MM.1S (cell line): ENCODE results near the gene HSPA2.

Source experiments
- DNase-seq: peaks from one replicate; pipeline ENCODE4 v3.0.0-alpha.2; 2015
- H2AFZ ChIP-seq: fragments of 300-600 bp; sonication (generic); 2 replicates; pipeline ENCODE4 v1.6.0; 2016; ENCODE audit warnings: antibody characterized with exemption, low read length
- H3F3A ChIP-seq: fragments of 300-600 bp; sonication (generic); 2 replicates; pipeline ENCODE4 v1.6.1; 2016; ENCODE audit warnings: mild to moderate bottlenecking, antibody characterized with exemption, low read length, moderate library complexity, mixed read lengths; ENCODE audit not compliant: insufficient read depth
- H3K27ac ChIP-seq: fragments of 300-600 bp; sonication (generic); 2 replicates; pipeline ENCODE4 v1.5.1; 2016; ENCODE audit warnings: mild to moderate bottlenecking, low read length
- H3K27me3 ChIP-seq: fragments of 300-600 bp; sonication (generic); replicated peaks from 2 replicates; pipeline ENCODE4 v1.6.0; 2016; ENCODE audit warnings: low read length; ENCODE audit not compliant: insufficient read depth
- H3K36me3 ChIP-seq: fragments of 300-600 bp; sonication (generic); replicated peaks from 2 replicates; pipeline ENCODE4 v1.6.1; 2016; ENCODE audit warnings: mild to moderate bottlenecking, low read length, mixed read lengths; ENCODE audit not compliant: insufficient read depth
- H3K4me1 ChIP-seq: fragments of 300-600 bp; sonication (generic); 2 replicates; pipeline ENCODE4 v1.6.1; 2016; ENCODE audit warnings: low read length, mixed read lengths
- H3K4me2 ChIP-seq: fragments of 300-600 bp; sonication (generic); 2 replicates; pipeline ENCODE4 v1.6.0; 2016; ENCODE audit warnings: low read depth, low read length
- H3K4me3 ChIP-seq: fragments of 300-600 bp; sonication (generic); 2 replicates; pipeline ENCODE4 v1.5.1; 2016; ENCODE audit warnings: low read length, mixed read lengths
- H3K79me2 ChIP-seq: fragments of 300-600 bp; sonication (generic); 2 replicates; pipeline ENCODE4 v1.6.1; 2016; ENCODE audit warnings: mixed run types, low read length, mixed read lengths
- H3K9ac ChIP-seq: fragments of 300-600 bp; sonication (generic); 2 replicates; pipeline ENCODE4 v1.6.1; 2016; ENCODE audit warnings: low read length, mixed read lengths
- H3K9me2 ChIP-seq: fragments of 300-600 bp; sonication (generic); replicated peaks from 2 replicates; pipeline ENCODE4 v1.6.1; 2016; ENCODE audit warnings: mild to moderate bottlenecking, low read length, mixed read lengths; ENCODE audit not compliant: insufficient read depth
- H3K9me3 ChIP-seq: fragments of 300-600 bp; sonication (generic); replicated peaks from 2 replicates; pipeline ENCODE4 v1.6.1; 2016; ENCODE audit warnings: mild to moderate bottlenecking, low read length, mixed read lengths; ENCODE audit not compliant: insufficient read depth
- H4K20me1 ChIP-seq: fragments of 300-600 bp; sonication (generic); 2 replicates; pipeline ENCODE4 v1.6.1; 2016; ENCODE audit warnings: mild to moderate bottlenecking, low read length, moderate library complexity, mixed read lengths; ENCODE audit not compliant: insufficient read depth
- EZH2 ChIP-seq: fragments of 300-600 bp; sonication (generic); optimal IDR thresholded peaks from 2 replicates; pipeline ENCODE3; 2017; ENCODE audit warnings: low read depth, mild to moderate bottlenecking, antibody characterized with exemption, low read length, mixed read lengths
- EZH2phosphoT487 ChIP-seq: fragments of 300-600 bp; sonication (generic); IDR thresholded peaks from 2 replicates; pipeline ENCODE4 v1.6.1; 2018; ENCODE audit warnings: antibody characterized with exemption, low read length
- TF ChIP-seq, protein P1 (sequence below): fragments of 300-600 bp; sonication (generic); IDR thresholded peaks from 2 replicates; pipeline ENCODE4 v1.5.1; 2016; ENCODE audit warnings: antibody characterized with exemption, low read length, mixed read lengths

Gene HSPA2

DNA sequence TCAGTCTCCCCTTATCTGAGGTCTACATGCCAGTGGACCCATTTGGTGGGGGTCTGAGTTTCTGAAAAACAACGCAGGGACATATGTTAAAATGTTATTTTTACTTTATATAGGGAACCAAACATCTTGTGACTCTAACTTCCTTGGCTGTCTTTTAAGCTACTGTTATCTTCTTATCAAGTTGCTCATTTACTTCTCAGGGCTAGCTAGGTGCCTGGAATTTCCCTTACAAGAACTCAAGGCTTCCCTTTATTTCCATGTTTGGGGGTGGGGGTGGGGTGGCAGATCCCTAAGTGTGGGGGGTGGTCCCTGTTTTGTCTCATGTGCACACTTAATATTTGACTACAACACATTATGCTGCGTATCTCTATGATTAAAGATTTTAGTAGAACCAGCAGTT, 40.8 kb downstream of the HSPA2 start:
- no peak overlapping the region for H3K4me2 ChIP-seq
- no peaks in the 10 kb centered on the region for H3K9me3 ChIP-seq
- no peaks in the 10 kb centered on the region for H3K9me2 ChIP-seq
- no peak overlapping the region for H3K27ac ChIP-seq
- H3K27me3 ChIP-seq, result no peaks in the 10 kb centered on the region
- TF ChIP-seq EZH2phosphoT487 (no peak), EZH2 (no peak)
- TF ChIP-seq, protein P1, sequence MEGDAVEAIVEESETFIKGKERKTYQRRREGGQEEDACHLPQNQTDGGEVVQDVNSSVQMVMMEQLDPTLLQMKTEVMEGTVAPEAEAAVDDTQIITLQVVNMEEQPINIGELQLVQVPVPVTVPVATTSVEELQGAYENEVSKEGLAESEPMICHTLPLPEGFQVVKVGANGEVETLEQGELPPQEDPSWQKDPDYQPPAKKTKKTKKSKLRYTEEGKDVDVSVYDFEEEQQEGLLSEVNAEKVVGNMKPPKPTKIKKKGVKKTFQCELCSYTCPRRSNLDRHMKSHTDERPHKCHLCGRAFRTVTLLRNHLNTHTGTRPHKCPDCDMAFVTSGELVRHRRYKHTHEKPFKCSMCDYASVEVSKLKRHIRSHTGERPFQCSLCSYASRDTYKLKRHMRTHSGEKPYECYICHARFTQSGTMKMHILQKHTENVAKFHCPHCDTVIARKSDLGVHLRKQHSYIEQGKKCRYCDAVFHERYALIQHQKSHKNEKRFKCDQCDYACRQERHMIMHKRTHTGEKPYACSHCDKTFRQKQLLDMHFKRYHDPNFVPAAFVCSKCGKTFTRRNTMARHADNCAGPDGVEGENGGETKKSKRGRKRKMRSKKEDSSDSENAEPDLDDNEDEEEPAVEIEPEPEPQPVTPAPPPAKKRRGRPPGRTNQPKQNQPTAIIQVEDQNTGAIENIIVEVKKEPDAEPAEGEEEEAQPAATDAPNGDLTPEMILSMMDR, result no peak
- H3K4me3 ChIP-seq, result no peak overlapping the region
- H4K20me1 ChIP-seq, result no peaks in the 10 kb centered on the region
- no peak for DNase-seq
- H3K36me3 ChIP-seq, result no peaks in the 10 kb centered on the region
- no peaks in the 10 kb centered on the region for H3F3A ChIP-seq
- no peak overlapping the region for H2AFZ ChIP-seq
- H3K9ac ChIP-seq, result no peak overlapping the region
- no peaks in the 10 kb centered on the region for H3K4me1 ChIP-seq
- no peaks in the 10 kb centered on the region for H3K79me2 ChIP-seq

DNA sequence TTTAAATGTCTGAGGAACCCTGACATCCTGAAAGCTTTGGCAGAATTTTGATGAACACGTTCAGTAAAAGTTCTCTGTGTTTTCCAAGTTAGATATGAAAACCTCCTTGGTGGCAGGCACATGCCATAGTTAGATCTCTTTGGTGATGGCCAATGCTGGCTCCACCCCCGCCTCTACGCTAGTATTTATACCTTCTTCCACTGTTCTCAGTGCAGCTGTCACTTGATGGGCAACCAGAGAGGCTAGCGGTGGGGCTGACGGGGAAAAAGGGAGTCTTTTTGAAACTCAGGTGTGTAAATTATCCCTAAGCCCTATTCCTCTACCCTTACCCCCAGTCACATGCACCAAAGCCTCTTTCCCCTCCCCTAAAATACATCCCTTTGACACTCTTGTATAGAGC, 41.3 kb downstream of the HSPA2 start:
- Histone ChIP-seq H3K9ac (no peak overlapping the region), H3K9me3 (no peaks in the 10 kb centered on the region), H3K27ac (no peak overlapping the region), H3K4me3 (no peak overlapping the region), H3K79me2 (no peaks in the 10 kb centered on the region), H3K36me3 (no peaks in the 10 kb centered on the region), H2AFZ (no peak overlapping the region), H4K20me1 (no peaks in the 10 kb centered on the region), H3K9me2 (no peaks in the 10 kb centered on the region), H3K4me1 (no peaks in the 10 kb centered on the region), H3K27me3 (no peaks in the 10 kb centered on the region), H3F3A (no peaks in the 10 kb centered on the region), H3K4me2 (no peak overlapping the region)
- no peak for DNase-seq
- TF ChIP-seq EZH2 (no peak), EZH2phosphoT487 (no peak)
- TF ChIP-seq, protein P1, result no peak

DNA sequence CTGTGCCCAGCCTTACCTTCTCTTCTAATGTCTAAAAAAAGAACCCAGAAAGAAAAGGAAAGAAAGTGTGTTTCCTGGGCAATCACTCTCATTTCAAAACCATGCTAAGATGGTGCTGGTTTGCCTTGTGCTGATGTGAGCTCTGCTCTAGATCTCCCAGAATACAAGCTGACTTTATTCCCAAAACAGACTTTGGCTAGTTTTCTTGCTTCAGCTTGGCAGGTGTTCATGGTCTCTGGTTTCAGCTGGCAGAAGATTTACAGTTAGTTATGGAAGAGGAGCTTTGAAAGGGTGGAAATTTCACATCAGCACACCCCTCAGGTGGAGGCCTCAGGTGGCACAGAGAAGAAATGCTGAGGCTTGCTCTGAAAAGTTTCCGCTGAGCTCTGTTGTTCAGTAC, 43.6 kb downstream of the HSPA2 start:
- no peak for TF ChIP-seq EZH2
- TF ChIP-seq, protein P1, result no peak
- TF ChIP-seq EZH2phosphoT487, result no peak
- Histone ChIP-seq H3K4me1 (no peaks in the 10 kb centered on the region), H3K9me2 (no peaks in the 10 kb centered on the region), H3K27me3 (no peaks in the 10 kb centered on the region), H3K27ac (no peak overlapping the region), H2AFZ (no peak overlapping the region), H3K36me3 (no peaks in the 10 kb centered on the region), H4K20me1 (no peaks in the 10 kb centered on the region), H3K9me3 (no peaks in the 10 kb centered on the region), H3K9ac (no peak overlapping the region), H3K4me3 (no peak overlapping the region), H3F3A (no peaks in the 10 kb centered on the region), H3K4me2 (no peak overlapping the region), H3K79me2 (no peaks in the 10 kb centered on the region)
- DNase-seq, result no peak
